Suprapubic skin (tissue), 4 donors: Measurements from ENCODE around the gene LYSMD2. TPM values are rescaled to one million over a fixed set of nuclear protein-coding genes. Genes with fewer than 3 reads are reported as not detected.

Experiments
- DNase-seq, 2 donors: peaks; one replicate each; pipeline ENCODE4 v3.0.0-alpha.2; 2019; ENCODE audit warnings: low spot score in 2 of 2
- H3K27ac ChIP-seq: fragments of 200-600 bp; sonication (generic); one replicate; pipeline ENCODE4 v1.5.1; 2019
- H3K27me3 ChIP-seq: fragments of 200-600 bp; sonication (generic); one replicate; pipeline ENCODE4 v1.5.1; 2019
- H3K36me3 ChIP-seq: fragments of 200-600 bp; sonication (generic); one replicate; pipeline ENCODE4 v1.5.1; 2019
- H3K4me1 ChIP-seq: fragments of 200-600 bp; sonication (generic); one replicate; pipeline ENCODE4 v1.5.1; 2019
- H3K4me3 ChIP-seq: fragments of 200-600 bp; sonication (generic); one replicate; pipeline ENCODE4 v1.5.1; 2019; ENCODE audit warnings: mild to moderate bottlenecking
- H3K9me3 ChIP-seq: fragments of 200-600 bp; sonication (generic); one replicate; pipeline ENCODE4 v1.5.1; 2019
- CTCF ChIP-seq, 2 donors: fragments of 200-600 bp in 1 of 2; fragments of 450-650 bp in 1 of 2; sonication (generic) in 1 of 2; IDR thresholded peaks; one replicate each; pipeline ENCODE4 v1.5.1; 2016 to 2019; ENCODE audit warnings: antibody characterized with exemption in 2 of 2, mild to moderate bottlenecking in 1 of 2, moderate library complexity in 1 of 2
- EP300 ChIP-seq: sonication (generic); formaldehyde crosslinking; IDR thresholded peaks from one replicate; pipeline ENCODE4 v1.6.1; 2017; ENCODE audit warnings: antibody characterized with exemption
- POLR2A ChIP-seq, 2 donors: fragments of 450-650 bp; IDR thresholded peaks; one replicate each; pipeline ENCODE4 v1.6.1; 2017; ENCODE audit warnings: antibody characterized with exemption in 2 of 2, mild to moderate bottlenecking in 2 of 2, moderate library complexity in 2 of 2
- POLR2AphosphoS5 ChIP-seq, 3 donors: sonication (generic); formaldehyde crosslinking; IDR thresholded peaks; one replicate each; pipeline ENCODE4 v1.6.1; 2017; ENCODE audit warnings: antibody characterized with exemption in 3 of 3
- WGBS: methylation state at CpG from one replicate; pipeline ENCODE4 v1.1.5; 2018; 5-methylcytosine and 5-hydroxymethylcytosine counted together
- total RNA-seq, 4 donors: library from RNA; depleted of rRNA; stranded (reverse); fragments of >200 nt; gene quantifications; one replicate each; pipeline ENCODE4 v1.1.0, GENCODE V29; 2016

LYSMD2 gene
- total RNA-seq, 4 donors from 2014 or later: 8.8 to 16.1 (median 10.2) TPM

GRCh38 chr15:51739061-51739712 lies 1.7 kb upstream of the LYSMD2 start:
- Histone ChIP-seq H3K4me1 (peaks cover 25% of the 10 kb centered on the region), H3K9me3 (no peaks in the 10 kb centered on the region)

GRCh38 chr15:51738553-51738952 lies 1.1 kb upstream of the LYSMD2 start:
- H3K27ac ChIP-seq: no peak overlapping the region
- TF ChIP-seq POLR2AphosphoS5 (IDR thresholded peaks at IDR 0.05): no peak
- TF ChIP-seq POLR2A (IDR thresholded peaks at IDR 0.05): no peak
- no peak for TF ChIP-seq CTCF (IDR thresholded peaks at IDR 0.05)
- no peak for TF ChIP-seq EP300
- no peak overlapping the region for H3K4me3 ChIP-seq
- 68% methylated on average over 2 of the region's 2 CpGs for WGBS
- H3K27me3 ChIP-seq: no peaks in the 10 kb centered on the region
- peaks cover 25% of the 10 kb centered on the region for H3K4me1 ChIP-seq
- DNase-seq: no peak
- no peaks in the 10 kb centered on the region for H3K36me3 ChIP-seq
- no peaks in the 10 kb centered on the region for H3K9me3 ChIP-seq

More at GRCh38 chr15:51739061-51739712, 1.7 kb upstream of the LYSMD2 start:
- no peak overlapping the region for H3K27ac ChIP-seq
- TF ChIP-seq CTCF (IDR thresholded peaks at IDR 0.05) (no peak), EP300 (no peak), POLR2A (IDR thresholded peaks at IDR 0.05) (no peak), POLR2AphosphoS5 (IDR thresholded peaks at IDR 0.05) (no peak)
- DNase-seq: no peak
- no peak overlapping the region for H3K4me3 ChIP-seq
- no peaks in the 10 kb centered on the region for H3K36me3 ChIP-seq
- H3K27me3 ChIP-seq: no peaks in the 10 kb centered on the region
- 73% methylated on average over 2 of the region's 2 CpGs for WGBS

- DNase-seq: peak in 1 of 2 donors; percentile 70
- Histone ChIP-seq H3K4me3 (peak overlapping the region; percentile 94), H3K9me3 (no peaks in the 10 kb centered on the region), H3K27me3 (no peaks in the 10 kb centered on the region), H3K36me3 (no peaks in the 10 kb centered on the region), H3K4me1 (peaks cover 28% of the 10 kb centered on the region), H3K27ac (peak overlapping the region; percentile 82)
- WGBS: 4% methylated on average over 33 of the region's 69 CpGs
- no peak for TF ChIP-seq CTCF (IDR thresholded peaks at IDR 0.05)
- TF ChIP-seq EP300: no peak
- TF ChIP-seq POLR2A (IDR thresholded peaks at IDR 0.05): no peak
- no peak for TF ChIP-seq POLR2AphosphoS5 (IDR thresholded peaks at IDR 0.05)
Measured at GRCh38 chr15:51736751-51737521, 519 bp downstream of the LYSMD2 start.

GRCh38 chr15:51736069-51736468 lies 1.4 kb downstream of the LYSMD2 start:
- Histone ChIP-seq H3K27me3 (no peaks in the 10 kb centered on the region), H3K36me3 (no peaks in the 10 kb centered on the region), H3K4me3 (peak overlapping the region; percentile 94), H3K4me1 (peaks cover 37% of the 10 kb centered on the region), H3K9me3 (no peaks in the 10 kb centered on the region), H3K27ac (no peak overlapping the region)
- no peak for DNase-seq
- TF ChIP-seq POLR2A (IDR thresholded peaks at IDR 0.05) (no peak), CTCF (IDR thresholded peaks at IDR 0.05) (no peak)
- WGBS: 62% methylated on average over 3 of the region's 3 CpGs

- Histone ChIP-seq H3K27ac (no peak overlapping the region), H3K4me3 (no peak overlapping the region), H3K4me1 (peaks cover 38% of the 10 kb centered on the region), H3K27me3 (no peaks in the 10 kb centered on the region), H3K36me3 (no peaks in the 10 kb centered on the region), H3K9me3 (no peaks in the 10 kb centered on the region)
- TF ChIP-seq CTCF (IDR thresholded peaks at IDR 0.05): no peak
- TF ChIP-seq EP300: no peak
- no peak for TF ChIP-seq POLR2AphosphoS5 (IDR thresholded peaks at IDR 0.05)
- no peak for TF ChIP-seq POLR2A (IDR thresholded peaks at IDR 0.05)
- 74% methylated on average over 5 of the region's 5 CpGs for WGBS
- no peak for DNase-seq
Measured at GRCh38 chr15:51735228-51736010, 2.0 kb downstream of the LYSMD2 start.
